ENCODE results near the gene SF3A2.

SF3A2 gene

GRCh38 chr19:2286402-2287140, 49.9 kb downstream of the SF3A2 start:
- Mint-ChIP-seq H3K4me1 (ENCODE audit: low read depth) (peaks cover 33% of the 10 kb centered on the region), H3K27ac (no peak overlapping the region), H3K9me3 (no peaks in the 10 kb centered on the region), H3K27me3 (peaks cover 10% of the 10 kb centered on the region), H3K36me3 (ENCODE audit: low read depth) (no peaks in the 10 kb centered on the region), H3K4me3 (no peak overlapping the region)
- no peak for DNase-seq

DNA sequence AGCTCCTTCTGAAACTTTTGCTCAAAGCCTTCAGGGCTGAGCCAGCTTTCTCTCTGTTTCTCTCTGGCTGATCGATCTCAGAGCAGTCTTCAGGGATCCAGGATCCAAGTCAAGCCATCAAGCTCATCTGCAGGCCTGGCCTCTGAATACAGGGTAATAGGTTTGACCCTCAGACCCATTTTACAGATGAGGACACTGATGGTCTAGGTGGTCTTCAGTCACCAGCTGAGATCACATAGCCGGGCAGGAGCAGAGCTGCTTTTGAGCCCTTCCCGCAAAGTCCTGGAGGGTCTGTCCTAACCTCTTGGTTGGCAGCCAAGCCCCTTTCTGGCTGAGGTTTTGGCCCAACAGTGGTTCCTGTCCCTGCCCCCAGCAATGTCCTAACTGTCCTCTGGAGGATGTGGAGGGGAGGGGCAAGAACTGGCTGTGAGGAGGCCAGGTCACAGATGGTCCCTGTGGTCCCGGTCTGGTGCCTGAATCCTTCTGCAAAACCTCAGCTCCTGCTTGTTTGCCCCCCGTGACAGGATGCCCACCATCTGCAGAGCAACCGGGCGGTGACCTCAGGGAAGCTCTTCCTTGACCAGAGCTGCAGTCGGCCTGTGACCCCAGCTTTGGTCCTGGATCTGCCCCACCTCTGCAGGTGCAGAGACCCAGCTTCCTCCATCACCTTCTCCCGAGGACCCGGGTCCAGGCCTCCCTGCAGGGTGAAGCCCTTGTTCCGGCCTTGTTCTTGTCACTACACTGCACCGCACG, 51.1 kb downstream of the SF3A2 start:
- no peaks in the 10 kb centered on the region for H3K9me3 Mint-ChIP-seq
- no peaks in the 10 kb centered on the region for H3K36me3 Mint-ChIP-seq (ENCODE audit: low read depth)
- no peak overlapping the region for H3K4me3 Mint-ChIP-seq
- no peak overlapping the region for H3K27ac Mint-ChIP-seq
- DNase-seq, result no peak
- H3K4me1 Mint-ChIP-seq (ENCODE audit: low read depth), result peaks cover 23% of the 10 kb centered on the region
- peaks cover 10% of the 10 kb centered on the region for H3K27me3 Mint-ChIP-seq

- H3K27me3 Mint-ChIP-seq, result peaks cover 10% of the 10 kb centered on the region
- H3K27ac Mint-ChIP-seq, result no peak overlapping the region
- H3K36me3 Mint-ChIP-seq (ENCODE audit: low read depth), result no peaks in the 10 kb centered on the region
- H3K4me1 Mint-ChIP-seq (ENCODE audit: low read depth), result peaks cover 23% of the 10 kb centered on the region
- H3K4me3 Mint-ChIP-seq, result no peak overlapping the region
- H3K9me3 Mint-ChIP-seq, result no peaks in the 10 kb centered on the region
- no peak for DNase-seq
These were observed 51.8 kb downstream of the SF3A2 start for GRCh38 chr19:2288338-2288817.

DNA sequence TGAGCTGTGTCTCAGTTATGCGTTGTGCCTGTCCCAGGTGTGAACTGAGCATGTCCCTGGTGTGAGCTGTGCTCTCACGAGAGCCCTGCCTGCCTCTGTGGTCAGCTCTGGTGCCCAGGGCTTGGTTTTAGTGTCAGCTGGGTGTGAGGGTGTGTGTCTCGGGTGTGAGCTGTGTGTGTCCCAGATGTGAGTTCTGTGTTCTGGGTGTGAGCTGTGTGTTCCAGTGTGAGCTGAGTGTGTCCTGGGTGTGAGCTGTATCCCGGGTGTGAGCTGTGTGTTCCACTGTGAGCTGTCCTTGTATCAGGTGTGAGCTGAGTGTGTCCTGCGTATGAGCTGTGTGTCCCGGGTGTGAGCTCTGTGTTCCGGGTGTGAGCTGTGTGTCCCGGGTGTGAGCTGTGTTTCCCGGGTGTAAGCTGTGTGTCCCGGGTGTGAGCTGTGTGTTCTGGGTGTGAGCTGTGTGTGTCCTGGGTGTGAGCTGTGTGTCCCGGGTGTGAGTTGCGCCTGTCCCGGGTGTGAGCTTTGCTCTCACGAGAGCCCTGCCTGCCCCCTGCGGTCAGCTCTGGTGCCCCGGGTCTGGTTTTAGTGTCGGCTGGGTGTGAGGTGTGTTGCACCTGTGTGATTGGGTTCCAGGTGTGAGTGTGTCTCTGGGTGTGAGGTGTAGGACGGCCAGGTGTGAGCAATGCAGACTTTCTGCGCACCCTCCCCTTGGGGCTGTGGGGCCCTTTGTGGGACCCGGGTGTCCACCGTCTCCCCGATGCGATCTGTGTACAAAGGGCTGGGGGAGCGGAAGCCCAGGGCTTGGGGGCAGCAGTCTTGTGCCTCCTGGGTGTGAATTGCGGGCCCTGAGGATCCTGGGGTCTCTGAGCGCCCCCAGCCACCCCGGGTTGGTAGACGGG, 52.4 kb downstream of the SF3A2 start:
- Mint-ChIP-seq H3K4me1 (ENCODE audit: low read depth) (peaks cover 26% of the 10 kb centered on the region), H3K27me3 (peaks cover 10% of the 10 kb centered on the region)

DNA sequence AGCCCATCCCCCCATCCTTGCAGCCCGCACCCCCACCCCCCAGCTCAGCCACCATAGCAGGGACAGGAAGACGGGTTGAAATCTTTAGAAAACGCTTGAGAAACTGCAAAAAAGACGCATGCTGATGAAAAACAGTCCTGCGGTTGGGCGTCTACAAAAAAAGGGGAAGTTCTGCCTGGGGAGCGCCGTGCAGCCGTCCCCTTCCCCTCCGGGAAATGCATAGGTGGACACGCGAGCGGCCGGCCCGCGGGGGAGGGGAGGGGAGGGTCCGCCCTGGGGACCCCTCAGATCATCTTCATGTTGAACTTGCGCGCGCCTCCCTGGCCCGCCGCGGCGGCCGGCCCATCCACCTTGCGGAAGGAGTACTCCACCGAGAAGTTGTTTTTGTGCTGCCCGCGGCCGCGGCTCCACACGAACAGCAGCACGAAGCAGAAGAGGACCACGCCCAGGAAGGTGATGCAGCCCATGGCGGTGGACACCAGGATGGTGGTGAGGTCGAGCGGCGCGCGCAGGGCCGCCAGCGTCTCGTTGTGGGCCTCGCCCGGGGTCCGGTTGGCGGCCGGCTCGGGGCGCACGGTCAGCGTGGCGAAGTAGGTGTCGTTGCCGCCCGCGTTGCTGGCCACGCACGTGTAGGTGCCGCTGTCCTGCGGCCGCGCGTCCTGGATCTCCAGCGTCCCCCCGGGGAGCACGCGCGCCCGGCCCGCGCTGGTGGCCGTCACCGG, 53.3 kb downstream of the SF3A2 start:
- peak overlapping the region; percentile 57 for H3K27ac Mint-ChIP-seq
- H3K4me1 Mint-ChIP-seq (ENCODE audit: low read depth), result peaks cover 26% of the 10 kb centered on the region
- H3K9me3 Mint-ChIP-seq, result no peaks in the 10 kb centered on the region
- DNase-seq, result peak; percentile 66
- no peaks in the 10 kb centered on the region for H3K36me3 Mint-ChIP-seq (ENCODE audit: low read depth)
- peaks cover 10% of the 10 kb centered on the region for H3K27me3 Mint-ChIP-seq
- peak overlapping the region; percentile 76 for H3K4me3 Mint-ChIP-seq

More for the DNA sequence above, 52.4 kb downstream of the SF3A2 start:
- Mint-ChIP-seq H3K9me3 (no peaks in the 10 kb centered on the region), H3K4me3 (peak overlapping the region; percentile 76), H3K36me3 (ENCODE audit: low read depth) (no peaks in the 10 kb centered on the region), H3K27ac (peak overlapping the region; percentile 61)
- DNase-seq, result no peak

GRCh38 chr19:2290441-2291184, 54.0 kb downstream of the SF3A2 start:
- Mint-ChIP-seq H3K9me3 (no peaks in the 10 kb centered on the region), H3K4me1 (ENCODE audit: low read depth) (peaks cover 28% of the 10 kb centered on the region), H3K4me3 (peak overlapping the region; percentile 66), H3K36me3 (ENCODE audit: low read depth) (no peaks in the 10 kb centered on the region), H3K27ac (no peak overlapping the region), H3K27me3 (peaks cover 10% of the 10 kb centered on the region)
- DNase-seq, result peak; percentile 59

GRCh38 chr19:2291185-2291751, 54.6 kb downstream of the SF3A2 start:
- Mint-ChIP-seq H3K27ac (no peak overlapping the region), H3K4me1 (ENCODE audit: low read depth) (peaks cover 28% of the 10 kb centered on the region), H3K36me3 (ENCODE audit: low read depth) (no peaks in the 10 kb centered on the region), H3K4me3 (peak overlapping the region; percentile 66), H3K9me3 (no peaks in the 10 kb centered on the region), H3K27me3 (peaks cover 10% of the 10 kb centered on the region)
- no peak for DNase-seq

GRCh38 chr19:2294687-2295335, 58.2 kb downstream of the SF3A2 start:
- Mint-ChIP-seq H3K27ac (no peak overlapping the region), H3K4me3 (no peak overlapping the region), H3K9me3 (no peaks in the 10 kb centered on the region), H3K36me3 (ENCODE audit: low read depth) (no peaks in the 10 kb centered on the region), H3K27me3 (peaks cover 2% of the 10 kb centered on the region), H3K4me1 (ENCODE audit: low read depth) (peaks cover 15% of the 10 kb centered on the region)
- DNase-seq, result no peak

DNA sequence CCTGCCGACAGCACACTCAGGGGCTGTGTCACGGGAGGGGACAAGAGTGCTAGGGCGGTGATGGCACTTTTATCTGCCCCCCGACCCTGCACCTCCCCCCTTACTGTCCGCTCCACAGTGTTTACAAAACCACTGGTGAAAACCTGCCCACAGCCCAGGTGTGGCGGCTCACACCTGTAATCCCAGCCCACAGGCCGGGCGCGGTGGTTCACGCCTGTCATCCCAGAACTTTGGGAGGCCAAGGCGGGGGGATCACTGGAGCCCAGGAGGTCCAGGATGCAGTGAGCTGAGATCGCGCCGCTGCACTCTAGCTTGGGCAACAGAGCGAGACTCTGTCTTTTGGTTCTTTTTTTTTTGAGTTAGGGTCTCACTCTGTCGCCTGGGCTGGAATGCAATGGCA, 59.5 kb downstream of the SF3A2 start:
- Mint-ChIP-seq H3K9me3 (no peaks in the 10 kb centered on the region), H3K27ac (no peak overlapping the region), H3K4me3 (no peak overlapping the region), H3K36me3 (ENCODE audit: low read depth) (no peaks in the 10 kb centered on the region), H3K27me3 (peaks cover under 1% of the 10 kb centered on the region), H3K4me1 (ENCODE audit: low read depth) (peaks cover 7% of the 10 kb centered on the region)
- DNase-seq, result no peak
